CD4-positive, alpha-beta T cell treated with Interferon gamma for 1 hour (primary cell): ENCODE measurements around the gene OTOA.
"Not testable (repeated sequence)": the region's sequence is repeated elsewhere in the genome, so short reads cannot be mapped to it uniquely, and the experiment has no call there.

Experiments used
- DNase-seq: peaks from one replicate; pipeline ENCODE4 v3.0.0-alpha.2; 2020

OTOA gene

DNA sequence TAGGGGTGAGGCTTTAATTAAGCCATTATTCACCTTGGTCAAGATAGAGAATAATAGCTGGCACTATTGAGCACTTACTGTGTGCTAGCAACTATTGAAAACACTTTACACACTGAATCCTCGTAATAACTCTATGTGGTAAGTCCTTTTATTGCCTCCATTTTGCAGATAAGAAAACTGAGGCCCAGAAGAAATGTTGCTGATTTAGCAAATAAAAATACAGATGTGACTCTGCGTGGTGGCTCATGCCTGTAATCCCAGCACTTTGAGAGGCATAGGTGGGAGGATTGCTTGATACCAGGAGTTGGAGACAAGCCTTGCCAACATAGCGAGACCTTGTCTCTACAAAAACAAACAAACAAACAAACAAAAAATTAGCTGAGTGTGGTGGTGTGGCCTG, 19.4 kb downstream of the OTOA start:
- DNase-seq, result no peak

DNA sequence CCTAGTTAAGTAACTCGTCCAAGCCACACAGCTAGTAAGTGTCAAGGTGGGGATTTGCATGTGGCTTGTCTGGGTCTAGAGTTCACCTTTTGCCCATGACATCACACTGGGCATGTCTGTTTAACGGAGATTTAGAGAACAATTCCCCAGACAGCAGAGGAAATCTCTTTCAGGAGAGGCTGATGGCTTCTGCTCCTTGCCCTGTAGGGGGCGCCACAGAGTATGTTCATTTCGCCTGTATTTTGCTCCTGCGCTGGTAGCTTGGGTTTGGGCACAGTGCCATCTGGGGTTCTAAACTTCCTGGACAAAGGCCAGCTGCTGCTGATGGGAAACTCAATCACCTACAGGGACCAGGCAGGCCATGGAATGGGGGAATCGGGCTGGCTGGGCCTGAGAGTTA, 20.4 kb downstream of the OTOA start:
- peak; percentile 6 for DNase-seq

DNA sequence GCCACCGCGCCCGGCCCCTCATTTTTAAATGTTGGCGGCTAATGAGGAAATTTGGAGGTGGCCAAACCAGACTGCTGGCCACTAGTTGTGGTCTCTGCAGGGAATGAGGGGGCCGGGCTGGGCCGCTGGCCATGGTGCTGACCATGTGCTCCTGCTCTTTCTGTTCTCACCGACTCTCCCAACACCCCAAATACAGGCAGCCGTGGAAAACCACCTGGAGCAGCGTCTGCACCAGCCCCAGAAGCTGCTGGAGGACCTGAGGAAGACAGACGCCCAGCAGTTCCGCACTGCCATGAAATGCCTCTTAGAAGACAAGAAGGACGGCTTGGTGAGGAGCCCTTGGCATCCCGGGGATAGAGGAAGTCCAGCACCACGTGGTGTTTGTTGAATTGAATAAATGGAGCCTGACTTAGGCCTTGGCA, 21.3 kb downstream of the OTOA start:
- no peak for DNase-seq

DNA sequence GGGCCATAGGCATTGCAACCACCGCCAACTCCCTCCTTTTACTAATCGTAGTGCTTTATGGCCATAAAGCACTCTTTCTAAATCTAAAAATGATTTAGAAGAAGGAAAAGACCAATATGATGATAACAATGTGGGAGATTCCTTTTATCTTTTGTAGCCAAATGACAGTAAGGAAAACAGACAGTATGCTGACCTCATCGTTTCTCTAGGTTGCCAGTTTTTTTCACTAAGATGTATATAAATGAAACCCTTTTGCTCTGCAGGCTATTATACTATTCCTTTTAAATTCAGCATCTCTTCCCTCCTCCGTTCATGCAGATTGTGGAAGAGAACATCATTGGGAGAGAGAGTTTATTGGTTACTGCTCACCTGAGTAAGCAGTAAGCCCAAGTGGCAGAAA, 25.3 kb downstream of the OTOA start:
- DNase-seq, result no peak

DNA sequence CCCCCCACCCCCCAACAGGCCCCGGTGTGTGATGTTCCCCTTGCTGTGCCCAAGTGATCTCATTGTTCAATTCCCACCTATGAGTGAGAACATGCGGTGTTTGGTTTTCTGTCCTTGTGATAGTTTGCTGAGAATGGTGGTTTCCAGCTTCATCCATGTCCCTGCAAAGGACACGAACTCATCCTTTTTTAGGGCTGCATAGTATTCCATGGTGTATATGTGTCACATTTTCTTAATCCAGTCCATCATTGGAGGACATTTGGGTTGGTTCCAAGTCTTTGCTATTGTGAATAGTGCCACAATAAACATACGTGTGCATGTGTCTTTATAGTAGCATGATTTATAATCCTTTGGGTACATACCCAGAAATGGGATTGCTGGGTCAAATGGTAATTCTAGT, 27.2 kb downstream of the OTOA start:
- not testable (repeated sequence) for DNase-seq

DNA sequence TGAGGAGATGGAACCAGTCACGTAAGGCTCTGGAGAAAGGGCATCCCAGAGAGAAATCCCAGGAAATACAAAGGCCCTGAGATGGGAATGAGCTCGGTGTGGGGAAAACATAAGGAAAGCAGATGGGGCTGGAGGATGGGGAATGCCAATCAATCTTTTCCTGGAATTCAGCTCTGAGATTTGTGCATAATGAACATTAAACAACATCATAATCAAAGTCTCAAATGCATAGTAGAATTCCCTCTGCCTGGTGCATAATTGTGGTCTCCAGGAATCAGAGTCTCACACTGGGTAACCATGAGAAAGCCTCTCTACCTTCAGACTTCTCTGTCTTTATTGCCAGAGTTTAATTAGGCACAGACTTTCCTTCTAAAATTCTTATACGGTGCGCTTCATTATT, 30.8 kb downstream of the OTOA start:
- no peak for DNase-seq

DNA sequence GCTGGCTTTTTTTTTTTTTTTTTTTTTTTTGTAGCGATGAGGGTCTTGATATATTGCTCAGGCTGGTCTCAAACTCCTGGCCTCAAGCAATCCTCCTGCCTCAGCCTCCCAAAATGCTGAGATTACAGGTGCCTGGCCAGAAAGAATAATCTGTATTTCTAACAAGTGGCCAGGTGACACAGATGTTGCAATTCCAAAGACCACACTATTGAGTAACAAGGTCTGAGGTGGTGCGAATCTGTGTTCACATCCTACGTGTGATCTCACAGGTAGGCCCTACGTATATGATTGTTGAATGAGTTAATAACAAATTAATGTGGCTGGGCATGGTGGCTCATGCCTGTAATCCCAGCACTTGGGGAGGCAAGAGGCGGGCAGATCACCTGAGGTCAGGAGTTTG, 33.3 kb downstream of the OTOA start:
- DNase-seq, result no peak

DNA sequence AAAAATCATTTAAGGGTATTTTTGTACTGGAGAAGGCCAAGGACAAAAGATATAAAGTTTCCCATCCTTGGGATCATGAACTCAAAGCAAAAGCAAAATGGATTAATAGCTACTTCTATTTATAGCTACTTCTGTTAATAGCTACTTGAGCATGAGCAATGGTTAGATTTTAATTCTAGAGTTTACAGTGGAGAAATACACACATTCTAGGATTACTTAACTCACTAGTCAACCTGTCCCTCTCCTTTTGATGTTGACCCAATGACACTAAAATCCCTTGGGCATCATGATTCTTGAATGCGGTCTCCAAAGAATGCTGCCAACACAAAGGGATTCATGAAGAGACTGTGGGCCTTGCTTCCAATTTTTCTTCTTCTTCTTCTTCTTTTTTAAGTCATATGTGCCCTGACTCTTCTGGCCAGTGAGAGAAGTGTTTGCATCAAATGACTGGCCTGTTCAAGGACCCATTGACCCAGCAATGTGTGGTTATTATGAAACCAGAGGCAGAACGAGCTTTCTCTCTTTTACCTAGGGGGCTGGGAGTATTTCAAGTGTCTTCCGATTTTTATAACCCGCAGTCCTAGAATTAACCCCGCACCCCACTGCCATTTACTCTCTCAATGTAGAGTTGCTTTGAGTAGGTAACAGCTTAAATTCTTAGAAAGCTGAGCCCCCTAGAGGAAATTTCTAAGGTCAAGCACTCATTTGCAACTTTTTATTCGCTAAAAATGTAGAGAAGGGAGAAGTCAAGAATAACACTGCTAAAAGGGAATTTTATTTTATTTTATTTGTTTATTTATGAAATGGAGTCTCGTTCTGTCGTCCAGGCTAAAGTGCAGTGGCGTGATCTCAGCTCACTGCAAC, 34.6 kb downstream of the OTOA start:
- DNase-seq, result no peak

DNA sequence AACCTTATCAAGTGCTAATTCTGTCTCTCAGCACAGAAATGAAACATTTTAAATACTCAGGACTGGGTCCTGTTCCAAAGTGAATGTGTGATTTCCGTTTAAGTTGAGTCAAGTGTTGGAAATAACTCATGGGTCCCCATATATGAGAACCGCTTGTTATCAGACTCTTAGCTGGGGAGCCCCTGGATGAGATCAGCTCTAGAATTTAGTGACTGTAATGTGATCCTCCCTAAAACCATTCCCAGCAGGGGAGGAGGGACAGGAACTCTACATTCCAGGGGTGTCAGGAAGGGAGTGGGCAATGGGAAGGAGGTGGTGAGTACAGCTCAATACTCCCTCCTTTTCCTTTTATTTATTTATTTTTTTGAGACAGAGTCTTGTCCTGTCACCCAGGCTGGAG, 37.5 kb downstream of the OTOA start:
- DNase-seq, result no peak

DNA sequence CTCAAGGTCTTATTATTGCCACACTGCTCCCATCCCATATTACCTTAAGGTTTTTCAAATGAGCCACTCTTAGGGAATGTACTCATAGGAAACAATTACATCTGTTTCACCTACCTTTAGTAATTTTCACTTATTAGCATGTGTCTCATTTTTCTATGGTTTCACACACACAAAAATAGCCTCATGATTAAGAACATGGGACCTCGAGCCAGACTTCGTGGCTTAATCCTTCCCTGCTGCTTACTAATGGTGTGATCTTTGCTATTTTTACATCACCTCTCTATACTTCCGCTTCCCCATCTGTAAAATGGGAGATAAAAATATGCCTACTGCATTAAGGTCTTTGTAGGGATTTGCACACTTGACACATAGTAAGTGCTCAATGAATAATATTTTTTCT, 38.5 kb downstream of the OTOA start:
- no peak for DNase-seq

DNA sequence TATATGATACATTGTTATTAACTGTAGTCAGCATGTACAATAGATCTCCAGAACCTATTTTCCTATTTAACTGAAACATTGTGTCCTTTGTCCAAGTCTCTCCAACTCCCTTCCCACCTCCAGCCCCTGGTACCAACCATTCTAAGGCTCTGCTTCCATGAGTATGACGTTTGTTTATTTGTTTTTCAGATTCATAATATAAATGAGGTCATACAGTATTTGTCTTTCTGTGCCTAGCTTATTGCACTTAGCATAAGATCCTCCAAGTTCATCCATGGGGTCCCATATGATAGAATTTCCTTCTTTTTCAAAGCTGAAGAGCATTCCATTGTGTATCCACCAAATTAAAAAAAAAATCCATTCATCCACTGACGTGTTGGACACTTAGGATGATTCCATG, 39.4 kb downstream of the OTOA start:
- no peak for DNase-seq

DNA sequence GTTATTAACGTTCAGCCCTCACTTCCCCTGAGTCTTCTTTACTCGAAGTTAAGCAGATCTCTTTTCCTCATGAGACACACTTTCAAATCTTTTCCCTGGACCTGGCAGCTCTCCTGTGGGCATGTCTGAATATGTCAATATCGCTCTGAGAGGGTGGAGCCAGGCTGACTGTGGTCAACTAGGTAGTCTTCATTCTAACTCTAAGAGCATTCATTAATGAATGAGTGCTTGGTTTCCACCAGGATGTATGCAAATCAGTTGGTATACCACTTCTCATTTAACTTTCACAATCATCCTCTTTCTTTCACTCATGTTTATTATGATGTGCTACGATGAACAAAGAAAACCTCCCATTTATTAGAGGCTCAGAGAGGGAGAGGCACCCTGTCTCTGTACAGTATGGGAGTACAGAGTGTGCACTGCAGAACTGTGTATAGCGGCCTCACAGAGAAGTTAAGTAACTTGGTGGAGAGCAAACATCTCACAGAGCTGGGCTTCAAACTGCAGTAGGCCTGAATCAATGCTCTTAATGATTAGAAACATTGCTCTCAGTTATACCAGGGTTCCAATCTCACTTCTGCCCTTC, 39.9 kb downstream of the OTOA start:
- no peak for DNase-seq

DNA sequence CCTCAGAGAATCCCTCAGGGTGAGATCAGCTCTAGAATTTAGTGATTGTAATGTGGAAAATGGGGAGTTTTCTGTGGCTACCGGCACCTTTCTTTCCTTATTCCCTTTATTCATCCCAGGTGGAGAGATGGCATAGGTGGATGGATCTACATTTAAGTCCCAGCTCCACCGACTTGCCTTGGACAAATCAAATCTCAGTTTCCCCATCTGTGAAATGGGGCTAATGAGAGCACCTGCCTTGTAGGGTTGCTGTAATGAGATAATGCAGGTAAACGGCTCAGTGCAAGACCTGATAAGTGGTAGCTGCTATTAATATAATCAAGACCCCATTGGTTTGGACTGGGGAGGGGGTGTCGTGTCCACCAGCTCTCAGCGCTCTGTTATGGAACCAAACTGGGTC, 40.5 kb downstream of the OTOA start:
- DNase-seq, result no peak

DNA sequence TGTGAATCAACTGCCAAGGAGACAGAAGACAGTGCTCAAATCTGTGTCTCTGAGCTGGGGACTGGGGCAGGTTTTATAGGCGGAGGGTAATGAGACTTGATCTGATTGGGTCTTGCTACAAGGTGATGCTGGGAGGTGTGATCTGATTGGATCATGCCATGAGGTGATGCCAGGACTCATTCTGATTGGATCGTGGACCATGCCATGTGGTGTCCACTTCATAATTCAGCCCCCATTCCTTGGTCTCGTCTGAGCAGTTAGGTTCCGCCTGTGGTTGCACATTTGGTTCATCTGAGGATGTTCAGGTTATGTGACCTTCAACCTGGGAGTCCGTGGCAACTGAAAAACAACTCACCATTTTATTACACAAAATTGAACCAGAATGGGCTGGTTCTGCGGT, 41.0 kb downstream of the OTOA start:
- DNase-seq, result no peak

DNA sequence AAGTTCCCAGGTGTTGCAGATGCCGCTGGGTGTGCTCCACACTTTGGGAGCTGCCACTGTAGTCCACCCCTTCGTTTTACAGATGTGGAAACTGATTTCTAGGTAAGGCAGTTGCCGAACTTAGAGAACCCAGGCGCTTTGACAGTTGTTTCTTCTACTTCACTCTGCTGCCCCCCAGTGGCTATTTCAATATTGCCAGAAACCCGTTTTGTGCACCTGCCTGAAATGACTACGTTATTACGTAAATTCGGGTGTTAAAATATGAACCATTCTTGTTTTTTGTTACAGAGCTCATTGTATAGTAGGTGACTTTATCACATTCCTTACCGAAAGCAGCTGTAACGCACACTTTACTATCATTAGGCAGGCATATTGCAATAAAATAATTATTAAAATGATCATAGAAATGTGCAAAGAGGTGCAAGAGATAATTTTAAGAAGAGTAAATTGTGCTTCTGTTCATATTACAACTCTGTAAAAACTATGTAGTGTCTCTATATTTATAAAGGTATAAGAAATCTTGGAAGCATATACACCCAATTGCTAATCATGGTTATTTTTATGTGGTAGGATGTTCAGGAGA, 44.9 kb downstream of the OTOA start:
- peak; percentile 77 for DNase-seq

DNA sequence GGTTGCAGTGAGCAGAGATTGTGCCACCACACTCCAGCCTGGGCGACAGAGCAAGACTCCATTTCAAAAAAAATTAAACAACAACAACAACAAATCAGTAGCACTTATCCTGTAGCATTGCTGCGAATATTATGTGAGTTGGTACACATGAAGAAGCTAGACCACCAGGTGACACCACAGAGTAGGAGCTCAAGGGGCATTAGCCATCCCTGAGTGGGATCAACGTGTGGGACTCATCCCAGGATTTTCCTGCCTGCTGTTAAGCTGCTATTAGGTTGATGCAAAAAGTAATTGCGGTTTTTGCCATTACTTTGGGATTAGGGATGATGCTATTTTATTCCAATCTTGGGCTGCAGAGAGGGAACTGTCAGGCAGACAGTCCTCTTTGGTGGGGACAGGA, 47.2 kb downstream of the OTOA start:
- no peak for DNase-seq

DNA sequence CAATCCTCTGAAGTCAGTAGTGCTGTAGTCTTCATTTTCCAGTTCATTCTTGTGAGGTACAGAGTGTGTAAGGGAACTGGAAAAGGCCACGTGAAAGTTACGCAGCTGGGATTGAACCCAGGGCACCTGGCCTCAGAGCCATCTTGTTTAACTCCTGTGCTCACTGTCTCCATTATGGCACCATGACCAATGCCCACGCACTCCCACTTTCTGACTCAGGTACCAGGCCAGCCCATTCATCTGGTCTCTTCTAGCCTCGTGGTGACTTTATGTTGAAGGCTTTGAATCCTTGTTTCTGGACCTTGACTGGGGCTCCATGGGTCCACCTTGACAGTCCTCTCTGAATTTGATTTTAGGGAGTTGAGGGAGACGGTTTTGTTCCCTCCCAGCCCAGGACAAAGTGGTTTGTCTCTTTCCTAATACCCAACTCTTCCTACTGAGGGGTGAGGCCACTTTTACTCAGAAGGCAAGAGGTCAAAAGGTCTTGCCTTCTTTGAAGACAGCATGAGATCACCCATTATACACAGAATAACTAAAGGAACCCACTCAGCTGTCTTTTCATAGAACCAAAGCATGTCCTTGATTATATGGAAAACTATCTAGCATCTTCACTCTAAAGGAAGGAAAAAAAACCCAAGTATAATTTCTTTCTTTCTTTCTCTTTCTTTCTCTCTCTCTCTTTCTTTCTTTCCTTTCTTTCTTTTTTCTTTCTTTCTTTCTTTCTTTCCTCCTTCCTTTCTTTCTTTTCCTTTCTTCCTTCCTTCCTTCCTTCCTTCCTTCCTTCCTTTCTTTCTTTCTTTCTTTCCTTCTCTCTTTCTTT, 50.0 kb downstream of the OTOA start:
- no peak for DNase-seq

DNA sequence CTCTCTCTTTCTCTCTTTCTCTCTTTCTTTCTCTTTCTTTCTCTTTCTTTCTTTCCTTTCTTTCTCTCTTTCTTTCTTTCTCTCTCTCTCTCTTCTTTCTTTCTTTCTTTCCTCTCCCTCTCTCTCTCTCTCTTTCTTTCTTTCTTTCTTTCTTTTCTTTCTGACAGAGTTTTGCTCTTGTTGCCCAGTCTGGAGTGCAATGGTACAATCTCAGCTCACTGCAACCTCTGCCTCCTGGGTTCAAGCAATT, 50.5 kb downstream of the OTOA start:
- not testable (repeated sequence) for DNase-seq

DNA sequence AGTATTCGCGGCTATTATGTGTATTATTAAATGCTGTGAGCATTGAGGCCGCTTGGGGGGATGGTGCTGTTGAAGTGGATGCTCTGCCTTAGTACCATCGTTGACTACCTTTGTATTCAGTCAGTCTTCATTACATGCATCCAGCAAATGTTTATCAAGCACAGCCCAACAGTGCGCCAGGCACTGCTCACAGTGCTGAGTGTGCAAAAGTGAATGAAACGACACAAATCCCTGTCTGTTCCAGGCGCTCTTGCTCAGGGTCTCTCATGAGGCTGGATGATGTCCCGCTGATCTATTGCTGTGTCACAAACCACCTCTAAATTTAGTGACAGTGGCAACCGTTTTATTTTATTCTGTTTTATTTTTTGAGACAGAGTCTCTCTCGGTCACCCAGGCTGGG, 53.8 kb downstream of the OTOA start:
- DNase-seq, result no peak

DNA sequence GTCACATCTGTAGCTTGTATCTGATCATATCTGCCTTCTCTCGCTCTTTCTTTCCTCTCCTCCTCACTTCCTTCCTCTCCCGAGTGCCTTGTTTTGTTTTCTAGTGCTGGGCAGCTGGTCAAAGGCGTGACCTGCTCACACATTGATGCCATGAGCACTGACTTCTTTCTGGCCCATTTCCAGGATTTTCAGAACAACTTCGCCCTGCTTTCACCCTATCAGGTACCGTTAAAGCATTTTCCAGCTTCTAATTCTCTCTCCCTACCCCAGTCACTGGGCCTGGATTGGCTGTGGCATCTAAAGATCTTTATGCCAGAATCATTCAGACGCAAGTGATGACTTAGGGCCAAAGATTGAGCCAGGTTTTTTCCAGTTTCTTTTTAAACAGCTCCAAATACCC, 55.5 kb downstream of the OTOA start:
- DNase-seq, result no peak

DNA sequence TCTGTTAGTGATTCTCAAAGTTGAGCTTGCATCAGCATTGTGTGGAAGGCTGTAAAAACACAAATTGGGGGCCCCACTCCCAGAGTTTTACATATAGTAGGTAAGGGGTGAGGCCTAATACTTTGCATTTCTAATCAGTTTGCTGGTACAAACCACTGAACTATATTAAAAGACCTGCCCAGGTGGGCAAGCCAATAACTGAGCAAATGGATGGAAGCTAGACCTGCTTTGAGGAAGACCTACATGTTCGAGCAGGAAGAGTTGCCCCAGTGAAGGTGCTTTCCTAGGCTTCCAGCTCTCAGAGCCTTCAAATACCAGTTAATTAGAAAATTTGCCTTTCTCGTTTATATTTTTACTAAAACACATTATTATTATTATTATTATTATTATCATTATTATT, 56.8 kb downstream of the OTOA start:
- no peak for DNase-seq

DNA sequence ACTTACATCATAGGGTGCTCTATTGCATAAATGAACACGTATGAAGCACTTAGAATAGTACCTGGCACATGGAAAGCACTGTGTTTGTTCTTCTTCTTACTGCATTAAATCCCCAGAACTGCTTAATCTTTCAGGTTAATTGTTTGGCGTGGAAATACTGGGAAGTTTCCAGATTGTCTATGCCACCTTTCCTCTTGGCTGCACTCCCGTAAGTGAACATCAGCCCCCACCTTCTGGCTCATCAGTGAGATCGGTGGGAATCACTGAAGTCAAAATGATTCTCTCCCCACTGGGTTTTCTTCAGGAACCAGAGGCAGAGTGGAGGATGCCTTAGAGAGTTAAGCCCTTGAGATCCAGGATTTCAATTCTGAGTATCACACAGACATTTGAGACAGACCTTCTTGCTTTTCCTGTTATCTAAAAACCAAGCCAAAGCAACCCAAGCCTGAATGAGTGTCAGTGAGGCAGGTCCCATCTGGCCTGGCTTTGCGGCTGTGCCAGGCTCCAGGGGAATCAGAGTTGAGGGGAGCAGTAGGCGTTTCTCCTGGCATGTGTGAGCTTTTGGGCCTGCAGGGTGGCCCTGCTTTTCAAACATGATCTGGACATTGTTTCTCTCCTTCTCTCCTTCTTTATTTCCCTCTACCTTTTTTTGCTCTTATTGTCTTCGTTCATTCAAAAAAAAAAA, 59.1 kb downstream of the OTOA start:
- DNase-seq, result no peak

DNA sequence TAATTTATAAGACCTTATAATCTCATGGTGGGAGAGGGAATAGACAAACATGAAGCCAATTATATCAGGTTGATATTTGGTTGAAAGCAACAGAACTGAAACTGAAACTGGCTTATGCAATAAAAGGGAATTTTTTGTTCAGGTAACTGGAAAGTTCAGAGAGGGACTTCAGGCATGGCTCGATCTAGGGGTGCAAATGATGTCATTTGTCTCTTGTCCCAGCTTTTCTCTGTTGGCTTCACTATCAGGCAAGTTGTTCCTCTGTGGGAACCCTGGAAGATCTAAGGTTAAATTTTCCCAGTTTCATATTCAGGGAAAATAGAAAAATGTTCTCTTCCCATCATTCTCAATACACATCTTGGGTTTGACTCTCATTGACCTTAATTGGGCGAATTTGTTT, 59.8 kb downstream of the OTOA start:
- no peak for DNase-seq
